A204.1 (cell line): ENCODE results near the gene MCF2L.

ENCODE experiments used
- FAIRE-seq: peaks from 2 replicates; lab custom pipeline; 2012; peaks lifted over from hg19 to GRCh38; lab: Jason Lieb, UNC

The MCF2L gene

GRCh38 chr13:113126265-113127150, 157.5 kb downstream of the MCF2L start:
- no peak for FAIRE-seq

- no peak for FAIRE-seq
Observed at GRCh38 chr13:113129480-113129879, 160.5 kb downstream of the MCF2L start.

- no peak for FAIRE-seq
Observed at GRCh38 chr13:113129921-113130750, 161.1 kb downstream of the MCF2L start.

- FAIRE-seq: no peak
Observed at GRCh38 chr13:113135281-113135760, 166.3 kb downstream of the MCF2L start.

- no peak for FAIRE-seq
Observed at GRCh38 chr13:113137691-113138298, 168.8 kb downstream of the MCF2L start.

- no peak for FAIRE-seq
Observed at GRCh38 chr13:113138792-113139551, 170.0 kb downstream of the MCF2L start.

GRCh38 chr13:113139577-113139976, 170.6 kb downstream of the MCF2L start:
- FAIRE-seq: no peak

GRCh38 chr13:113140677-113141600, 171.9 kb downstream of the MCF2L start:
- FAIRE-seq: no peak

- FAIRE-seq: no peak
Observed at GRCh38 chr13:113141601-113141970, 172.6 kb downstream of the MCF2L start.

- FAIRE-seq: no peak
Observed at GRCh38 chr13:113142876-113143275, 173.9 kb downstream of the MCF2L start.

GRCh38 chr13:113143466-113144254, 174.6 kb downstream of the MCF2L start:
- no peak for FAIRE-seq

GRCh38 chr13:113144255-113144629, 175.2 kb downstream of the MCF2L start:
- FAIRE-seq: no peak

- no peak for FAIRE-seq
Observed at GRCh38 chr13:113145496-113145895, 176.5 kb downstream of the MCF2L start.

- no peak for FAIRE-seq
Observed at GRCh38 chr13:113145911-113146598, 177.0 kb downstream of the MCF2L start.

GRCh38 chr13:113146750-113147149, 177.7 kb downstream of the MCF2L start:
- no peak for FAIRE-seq

- no peak for FAIRE-seq
Observed at GRCh38 chr13:113147206-113147605, 178.2 kb downstream of the MCF2L start.

GRCh38 chr13:113148407-113148806, 179.4 kb downstream of the MCF2L start:
- FAIRE-seq: no peak

GRCh38 chr13:113148940-113149503, 180.0 kb downstream of the MCF2L start:
- no peak for FAIRE-seq
